CD4-positive, alpha-beta T cell (primary cell): ENCODE measurements around the gene KRT15. TPM values are rescaled to one million over a fixed set of nuclear protein-coding genes. Genes with fewer than 3 reads are reported as not detected.

Experiments
- ATAC-seq: fragments of 200-7000 bp; cut with Tn5 transposase; one replicate; pipeline ENCODE4 v1.10.0; 2022; ENCODE audit warnings: mild to moderate bottlenecking; ENCODE audit not compliant: poor library complexity
- CTCF ChIA-PET: fragments of 350-600 bp; sonication (Branson Sonifier 250); formaldehyde crosslinking; loops from one replicate; lab custom pipeline; 2021; ENCODE audit warnings: antibody characterized with exemption, inconsistent platforms; lab: Charles Lee
- POLR2A ChIA-PET: fragments of 350-600 bp; sonication (Branson Sonifier 250); formaldehyde crosslinking; loops from one replicate; lab custom pipeline; 2021; ENCODE audit warnings: antibody characterized with exemption, inconsistent platforms; lab: Charles Lee
- DNase-seq, 14 experiments: peaks; one replicate each; pipeline ENCODE4 v3.0.0-alpha.2; 2013 to 2020; ENCODE audit warnings: mixed read lengths in 2 of 14
- H3K27ac ChIP-seq, 2 donors: one replicate each; pipeline versions ENCODE4 v1.5.1 to v1.7.0; 2013; ENCODE audit warnings: low read length in 2 of 2, low read depth in 1 of 2, mild to moderate bottlenecking in 1 of 2
- H3K27me3 ChIP-seq, 2 experiments: 1 replicate in 1 of 2; 2 replicates in 1 of 2; pipeline versions ENCODE4 v1.6.1 to v1.7.0; 2013; ENCODE audit warnings: low read length in 2 of 2, control low read depth in 1 of 2, mild to moderate bottlenecking in 1 of 2, moderate library complexity in 1 of 2; ENCODE audit not compliant: insufficient read depth in 2 of 2, control insufficient read depth in 1 of 2
- H3K36me3 ChIP-seq: one replicate; pipeline ENCODE4 v1.6.1; 2013; ENCODE audit warnings: low read length, control low read depth; ENCODE audit not compliant: insufficient read depth
- H3K4me1 ChIP-seq: one replicate; pipeline ENCODE4 v1.6.1; 2013; ENCODE audit warnings: low read length, control low read depth; ENCODE audit not compliant: insufficient read depth
- H3K4me3 ChIP-seq: one replicate; pipeline ENCODE4 v1.5.1; 2013; ENCODE audit warnings: mild to moderate bottlenecking, low read length, moderate library complexity
- H3K9me3 ChIP-seq, 2 experiments: 1 replicate in 1 of 2; 2 replicates in 1 of 2; pipeline versions ENCODE4 v1.6.1 to v1.7.0; 2013; ENCODE audit warnings: low read length in 2 of 2, mild to moderate bottlenecking in 2 of 2, control low read depth in 1 of 2, moderate library complexity in 1 of 2; ENCODE audit not compliant: control insufficient read depth in 1 of 2, insufficient read depth in 1 of 2
- H3K27ac Mint-ChIP-seq: one replicate; pipeline ENCODE4 v1.8.0; 2020; ENCODE audit warnings: mixed read lengths
- H3K27me3 Mint-ChIP-seq: one replicate; pipeline ENCODE4 v1.8.0; 2021; ENCODE audit warnings: mixed read lengths
- H3K36me3 Mint-ChIP-seq: one replicate; pipeline ENCODE4 v1.8.0; 2021; ENCODE audit warnings: low read depth, mixed read lengths
- H3K4me1 Mint-ChIP-seq: one replicate; pipeline ENCODE4 v1.8.0; 2021; ENCODE audit warnings: low read depth, mixed read lengths
- H3K4me3 Mint-ChIP-seq: one replicate; pipeline ENCODE4 v1.8.0; 2020; ENCODE audit warnings: mild to moderate bottlenecking, mixed read lengths
- H3K9me3 Mint-ChIP-seq: one replicate; pipeline ENCODE4 v1.8.0; 2020; ENCODE audit warnings: mixed read lengths
- intact Hi-C, 2 experiments: fragments of 100-400 bp; cut with DNase I in 1 of 2; cut with micrococcal nuclease in 1 of 2; formaldehyde crosslinking; loops; one replicate each; pipeline versions ENCODE4 v1.15.1 to v1.9.0; 2023 to 2025; cut with DNase I, micrococcal nuclease
- total RNA-seq, 174 experiments: library from RNA in 2 of 174; stranded (reverse) in 2 of 174; gene quantifications; one replicate each; pipeline ENCODE4 v1.2.3 and lab custom pipeline; 2021 to 2026
- TF ChIP-seq, protein P1 (sequence below): fragments of 200-600 bp; IDR thresholded peaks from one replicate; pipeline ENCODE4 v1.8.0; 2022; ENCODE audit warnings: antibody characterized with exemption, mild to moderate bottlenecking

The KRT15 gene
- total RNA-seq, 2 experiments from 2014 or later: not detected

GRCh38 chr17:41523787-41524186 lies 5.1 kb upstream of the KRT15 start:
- H3K27ac Mint-ChIP-seq: no peak overlapping the region
- no peaks in the 10 kb centered on the region for H3K36me3 Mint-ChIP-seq
- no peak for ATAC-seq

DNA sequence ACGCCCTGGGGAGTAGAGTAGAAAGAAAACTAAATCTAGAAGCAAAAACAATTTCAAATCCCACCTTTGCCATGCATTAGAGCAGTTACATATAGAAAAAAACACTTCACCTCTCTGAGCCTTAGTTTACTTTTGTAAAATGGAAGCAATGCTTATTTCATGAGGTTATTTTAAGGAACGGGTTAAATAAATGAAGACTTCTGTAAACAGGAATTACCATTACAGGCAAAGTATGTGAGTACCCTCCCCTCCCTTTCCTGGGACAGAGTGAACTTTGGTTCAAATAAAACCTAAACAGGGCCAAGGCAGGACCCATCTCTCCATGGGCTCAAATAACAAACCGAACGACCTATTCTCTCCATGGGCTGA lies 4.5 kb upstream of the KRT15 start:
- TF ChIP-seq, protein P1, sequence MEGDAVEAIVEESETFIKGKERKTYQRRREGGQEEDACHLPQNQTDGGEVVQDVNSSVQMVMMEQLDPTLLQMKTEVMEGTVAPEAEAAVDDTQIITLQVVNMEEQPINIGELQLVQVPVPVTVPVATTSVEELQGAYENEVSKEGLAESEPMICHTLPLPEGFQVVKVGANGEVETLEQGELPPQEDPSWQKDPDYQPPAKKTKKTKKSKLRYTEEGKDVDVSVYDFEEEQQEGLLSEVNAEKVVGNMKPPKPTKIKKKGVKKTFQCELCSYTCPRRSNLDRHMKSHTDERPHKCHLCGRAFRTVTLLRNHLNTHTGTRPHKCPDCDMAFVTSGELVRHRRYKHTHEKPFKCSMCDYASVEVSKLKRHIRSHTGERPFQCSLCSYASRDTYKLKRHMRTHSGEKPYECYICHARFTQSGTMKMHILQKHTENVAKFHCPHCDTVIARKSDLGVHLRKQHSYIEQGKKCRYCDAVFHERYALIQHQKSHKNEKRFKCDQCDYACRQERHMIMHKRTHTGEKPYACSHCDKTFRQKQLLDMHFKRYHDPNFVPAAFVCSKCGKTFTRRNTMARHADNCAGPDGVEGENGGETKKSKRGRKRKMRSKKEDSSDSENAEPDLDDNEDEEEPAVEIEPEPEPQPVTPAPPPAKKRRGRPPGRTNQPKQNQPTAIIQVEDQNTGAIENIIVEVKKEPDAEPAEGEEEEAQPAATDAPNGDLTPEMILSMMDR: no peak
- ATAC-seq: no peak
- no peaks in the 10 kb centered on the region for H3K9me3 Mint-ChIP-seq
- Histone ChIP-seq H3K27me3 (peaks cover 14 to 15% of the 10 kb centered on the region in 2 experiments), H3K9me3 (peaks cover 0 to 8% of the 10 kb centered on the region in 2 experiments), H3K4me3 (no peak overlapping the region), H3K27ac (no peak overlapping the region), H3K36me3 (no peaks in the 10 kb centered on the region), H3K4me1 (peaks cover 14% of the 10 kb centered on the region)
- DNase-seq: no peak
- ChIA-PET CTCF (no interaction called here), POLR2A (no interaction called here)
- no peaks in the 10 kb centered on the region for H3K36me3 Mint-ChIP-seq
- H3K4me3 Mint-ChIP-seq: no peak overlapping the region
- H3K27ac Mint-ChIP-seq: no peak overlapping the region
- peaks cover 9% of the 10 kb centered on the region for H3K4me1 Mint-ChIP-seq
- H3K27me3 Mint-ChIP-seq: peaks cover 23% of the 10 kb centered on the region
- intact Hi-C loops: no loop called here

More at GRCh38 chr17:41523787-41524186, 5.1 kb upstream of the KRT15 start:
- POLR2A ChIA-PET: no interaction called here
- intact Hi-C loops: no loop called here
- peaks cover 17% of the 10 kb centered on the region for H3K4me1 ChIP-seq
- Mint-ChIP-seq H3K9me3 (no peaks in the 10 kb centered on the region), H3K4me1 (peaks cover 14% of the 10 kb centered on the region), H3K4me3 (no peak overlapping the region), H3K27me3 (peaks cover 29% of the 10 kb centered on the region)
- TF ChIP-seq, protein P1: no peak
- no peak for DNase-seq
- CTCF ChIA-PET: no interaction called here
- peaks cover 0 to 10% of the 10 kb centered on the region in 2 experiments for H3K9me3 ChIP-seq
- no peak overlapping the region for H3K4me3 ChIP-seq
- H3K36me3 ChIP-seq: no peaks in the 10 kb centered on the region
- peaks cover 18 to 20% of the 10 kb centered on the region in 2 experiments for H3K27me3 ChIP-seq
- no peak overlapping the region for H3K27ac ChIP-seq

- H3K27me3 Mint-ChIP-seq: peaks cover 17% of the 10 kb centered on the region
- H3K4me1 ChIP-seq: peaks cover 7% of the 10 kb centered on the region
- DNase-seq: no peak
- H3K36me3 Mint-ChIP-seq: no peaks in the 10 kb centered on the region
- peaks cover 7% of the 10 kb centered on the region for H3K4me1 Mint-ChIP-seq
- H3K27ac Mint-ChIP-seq: no peak overlapping the region
- ChIA-PET POLR2A (no interaction called here), CTCF (interaction anchor here (0.6 kb wide), 1 partner anchor 46 kb away, joined by 4 read pairs; no protein-coding TSS in a partner anchor)
- no peaks in the 10 kb centered on the region for H3K9me3 Mint-ChIP-seq
- H3K4me3 Mint-ChIP-seq: no peak overlapping the region
- TF ChIP-seq, protein P1: no peak
- H3K9me3 ChIP-seq: peaks cover 0 to 5% of the 10 kb centered on the region in 2 experiments
- no peak for ATAC-seq
- H3K4me3 ChIP-seq: no peak overlapping the region
- no peaks in the 10 kb centered on the region for H3K36me3 ChIP-seq
- H3K27ac ChIP-seq: no peak overlapping the region
- peaks cover 9 to 11% of the 10 kb centered on the region in 2 experiments for H3K27me3 ChIP-seq
- intact Hi-C loops: no loop called here
Observed at GRCh38 chr17:41522301-41523224, 3.9 kb upstream of the KRT15 start.
